ENCODE results near the gene USF3. TPM values are rescaled to one million over a fixed set of nuclear protein-coding genes. Genes with fewer than 3 reads are reported as not detected.

USF3 gene
- total RNA-seq, 4 donors from 2014 or later: 14.2 to 27.1 (median 21.4) TPM

DNA sequence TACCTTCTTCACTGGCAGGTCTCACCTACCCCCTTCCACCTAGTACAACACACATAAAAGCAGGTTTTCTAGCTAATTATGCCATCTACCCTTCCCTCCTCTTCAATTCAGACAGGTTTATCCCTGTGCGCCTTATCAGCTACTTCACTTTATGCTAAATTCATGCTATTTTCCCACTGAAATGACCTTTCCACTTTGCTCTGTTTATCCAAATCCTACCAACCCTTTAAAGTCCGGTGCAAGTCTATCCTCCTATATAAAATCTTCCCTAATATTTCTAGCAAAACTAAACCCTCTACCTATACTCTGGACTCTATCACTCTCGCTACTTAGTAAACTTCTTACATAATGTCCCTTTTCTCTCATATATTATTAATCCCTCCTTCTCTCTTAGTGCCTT lies 6.0 kb downstream of the USF3 start:
- no peaks in the 10 kb centered on the region for H3K9me3 ChIP-seq
- TF ChIP-seq POLR2A (IDR thresholded peaks at IDR 0.05): no peak
- no peak for TF ChIP-seq CTCF (IDR thresholded peaks at IDR 0.05)
- no peak overlapping the region for H3K27ac ChIP-seq
- peaks cover 0 to 5% of the 10 kb centered on the region in 2 donors for H3K4me1 ChIP-seq
- H3K27me3 ChIP-seq: no peaks in the 10 kb centered on the region
- no peak overlapping the region for H3K4me3 ChIP-seq
- no peaks in the 10 kb centered on the region for H3K36me3 ChIP-seq
- no peak for DNase-seq
- intact Hi-C loops (cut with DNase I; ENCODE audit: low total_unique reads): no loop called here

GRCh38 chr3:113685956-113686721 lies 10.3 kb downstream of the USF3 start:
- no peak for DNase-seq
- Histone ChIP-seq H3K27me3 (no peaks in the 10 kb centered on the region), H3K27ac (no peak overlapping the region), H3K4me3 (no peak overlapping the region), H3K9me3 (no peaks in the 10 kb centered on the region), H3K36me3 (no peaks in the 10 kb centered on the region), H3K4me1 (no peaks in the 10 kb centered on the region)
- TF ChIP-seq POLR2A (IDR thresholded peaks at IDR 0.05) (no peak), CTCF (IDR thresholded peaks at IDR 0.05) (no peak)
- intact Hi-C loops (cut with DNase I; ENCODE audit: low total_unique reads): no loop called here

DNA sequence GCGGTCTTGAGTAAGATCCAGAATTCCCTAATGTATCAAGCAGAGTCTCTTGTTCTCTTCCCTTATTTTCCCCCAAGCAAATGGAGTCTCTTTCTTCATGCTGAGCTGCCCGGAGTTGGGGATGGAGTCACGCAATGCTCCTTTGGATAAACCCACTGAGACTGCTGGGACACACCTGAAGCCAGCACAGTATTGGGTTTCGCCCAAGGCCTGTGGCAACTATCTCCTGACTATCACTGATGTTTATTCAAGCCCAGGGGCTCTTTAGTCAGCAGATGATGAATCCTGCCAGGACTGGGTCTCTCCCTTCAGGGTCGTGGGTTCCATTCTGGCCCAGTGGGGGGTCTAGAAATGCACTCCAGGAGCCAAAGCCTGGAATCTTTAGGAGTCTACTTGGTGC lies 11.3 kb downstream of the USF3 start:
- intact Hi-C loops (cut with DNase I; ENCODE audit: low total_unique reads): no loop called here
- no peak for DNase-seq
- no peaks in the 10 kb centered on the region for H3K27me3 ChIP-seq
- H3K9me3 ChIP-seq: no peaks in the 10 kb centered on the region
- no peak for TF ChIP-seq CTCF (IDR thresholded peaks at IDR 0.05)
- no peak for TF ChIP-seq POLR2A (IDR thresholded peaks at IDR 0.05)
- H3K36me3 ChIP-seq: no peaks in the 10 kb centered on the region
- no peak overlapping the region for H3K4me3 ChIP-seq
- no peak overlapping the region for H3K27ac ChIP-seq
- no peaks in the 10 kb centered on the region for H3K4me1 ChIP-seq

GRCh38 chr3:113684271-113684819 lies 12.1 kb downstream of the USF3 start:
- Histone ChIP-seq H3K27me3 (no peaks in the 10 kb centered on the region), H3K4me1 (no peaks in the 10 kb centered on the region), H3K9me3 (no peaks in the 10 kb centered on the region), H3K4me3 (no peak overlapping the region), H3K36me3 (no peaks in the 10 kb centered on the region), H3K27ac (no peak overlapping the region)
- intact Hi-C loops (cut with DNase I; ENCODE audit: low total_unique reads): no loop called here
- DNase-seq: no peak
- no peak for TF ChIP-seq CTCF (IDR thresholded peaks at IDR 0.05)
- no peak for TF ChIP-seq POLR2A (IDR thresholded peaks at IDR 0.05)

DNA sequence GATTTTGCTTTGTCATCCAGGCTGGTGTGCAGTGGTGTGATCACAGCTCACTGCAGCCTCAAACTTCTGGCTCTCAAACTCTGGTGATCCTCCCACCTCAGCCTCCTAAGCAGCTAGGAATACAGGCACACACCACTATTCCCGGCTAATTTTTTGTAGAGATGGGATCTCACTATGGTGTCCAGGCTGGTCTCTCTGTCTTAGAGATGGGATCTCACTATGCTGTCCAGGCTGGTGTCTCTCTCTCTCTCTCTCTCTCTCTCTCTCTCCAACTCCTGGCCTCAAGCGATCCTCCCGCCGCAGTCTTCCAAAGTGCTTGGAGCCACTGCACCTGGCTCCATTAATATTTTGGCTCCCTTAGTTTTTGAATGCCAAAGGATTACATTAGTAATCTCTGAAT lies 17.7 kb downstream of the USF3 start:
- Histone ChIP-seq H3K4me1 (no peaks in the 10 kb centered on the region), H3K27ac (no peak overlapping the region), H3K4me3 (no peak overlapping the region), H3K27me3 (no peaks in the 10 kb centered on the region), H3K36me3 (no peaks in the 10 kb centered on the region), H3K9me3 (no peaks in the 10 kb centered on the region)
- intact Hi-C loops (cut with DNase I; ENCODE audit: low total_unique reads): no loop called here
- TF ChIP-seq CTCF (IDR thresholded peaks at IDR 0.05): no peak
- DNase-seq: no peak

Data from uterus (tissue), 4 donors.